Measurements from ENCODE around the gene CNTF. TPM values are rescaled to one million over a fixed set of nuclear protein-coding genes. Genes with fewer than 3 reads are reported as not detected.

CNTF gene
- total RNA-seq, 1 experiment from 2014 or later, result 5.2 TPM

- no peak overlapping the region for H3K27ac Mint-ChIP-seq (ENCODE audit: unreplicated experiment)
- TF ChIP-seq, protein P1, sequence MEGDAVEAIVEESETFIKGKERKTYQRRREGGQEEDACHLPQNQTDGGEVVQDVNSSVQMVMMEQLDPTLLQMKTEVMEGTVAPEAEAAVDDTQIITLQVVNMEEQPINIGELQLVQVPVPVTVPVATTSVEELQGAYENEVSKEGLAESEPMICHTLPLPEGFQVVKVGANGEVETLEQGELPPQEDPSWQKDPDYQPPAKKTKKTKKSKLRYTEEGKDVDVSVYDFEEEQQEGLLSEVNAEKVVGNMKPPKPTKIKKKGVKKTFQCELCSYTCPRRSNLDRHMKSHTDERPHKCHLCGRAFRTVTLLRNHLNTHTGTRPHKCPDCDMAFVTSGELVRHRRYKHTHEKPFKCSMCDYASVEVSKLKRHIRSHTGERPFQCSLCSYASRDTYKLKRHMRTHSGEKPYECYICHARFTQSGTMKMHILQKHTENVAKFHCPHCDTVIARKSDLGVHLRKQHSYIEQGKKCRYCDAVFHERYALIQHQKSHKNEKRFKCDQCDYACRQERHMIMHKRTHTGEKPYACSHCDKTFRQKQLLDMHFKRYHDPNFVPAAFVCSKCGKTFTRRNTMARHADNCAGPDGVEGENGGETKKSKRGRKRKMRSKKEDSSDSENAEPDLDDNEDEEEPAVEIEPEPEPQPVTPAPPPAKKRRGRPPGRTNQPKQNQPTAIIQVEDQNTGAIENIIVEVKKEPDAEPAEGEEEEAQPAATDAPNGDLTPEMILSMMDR (IDR thresholded peaks at IDR 0.05; ENCODE audit: unreplicated experiment), result no peak
- no peak for DNase-seq
- CTCF ChIA-PET, result no interaction called here
- H3K36me3 Mint-ChIP-seq (ENCODE audit: insufficient read depth, unreplicated experiment), result peaks cover 51% of the 10 kb centered on the region
- no TSS peak for BruUV-seq (replicated peaks)
- H3K9me3 Mint-ChIP-seq (ENCODE audit: low read depth, unreplicated experiment), result no peaks in the 10 kb centered on the region
- no peaks in the 10 kb centered on the region for H3K27me3 Mint-ChIP-seq (ENCODE audit: unreplicated experiment)
- no peaks in the 10 kb centered on the region for H3K4me1 Mint-ChIP-seq (ENCODE audit: low read depth, unreplicated experiment)
- H3K4me3 Mint-ChIP-seq (ENCODE audit: low read depth, unreplicated experiment), result no peak overlapping the region
- intact Hi-C loops (cut with micrococcal nuclease; ENCODE audit: unreplicated experiment), result no loop called here
Measured at GRCh38 chr11:58616594-58616993, 5.9 kb upstream of the CNTF start.

DNA sequence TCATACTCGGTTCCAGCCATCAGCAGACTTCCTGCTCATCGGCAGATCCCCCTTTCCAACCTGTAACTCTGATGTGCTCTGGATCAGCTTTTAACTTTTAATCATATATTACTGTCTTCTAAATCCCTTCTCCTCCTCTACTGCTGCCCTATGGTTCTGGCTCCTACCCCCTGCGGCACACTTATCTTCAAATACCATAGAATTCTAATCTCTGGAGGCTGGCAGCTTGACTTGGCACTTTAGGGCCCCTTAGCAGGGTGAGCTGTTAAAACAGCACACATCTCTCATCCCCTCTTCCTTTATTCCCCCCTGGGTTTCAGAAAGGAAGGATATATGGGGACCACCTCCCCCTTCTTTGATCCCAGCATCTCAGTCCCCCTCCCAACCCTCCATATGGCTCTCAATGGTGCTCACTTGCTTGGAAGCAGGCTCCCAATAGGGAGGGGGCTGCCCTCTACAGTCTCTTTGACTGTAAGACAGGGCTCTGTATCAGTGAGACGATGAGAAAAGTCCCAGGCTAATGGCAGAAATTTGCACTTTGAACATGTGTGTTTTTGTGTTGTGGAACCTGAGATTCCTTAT, 4.4 kb upstream of the CNTF start:
- CTCF ChIA-PET, result no interaction called here
- H3K27ac Mint-ChIP-seq (ENCODE audit: unreplicated experiment), result peak overlapping the region; percentile 22
- no peaks in the 10 kb centered on the region for H3K9me3 Mint-ChIP-seq (ENCODE audit: low read depth, unreplicated experiment)
- TF ChIP-seq, protein P1 (IDR thresholded peaks at IDR 0.05; ENCODE audit: unreplicated experiment), result no peak
- no TSS peak for BruUV-seq (replicated peaks)
- no peak for DNase-seq
- no peaks in the 10 kb centered on the region for H3K4me1 Mint-ChIP-seq (ENCODE audit: low read depth, unreplicated experiment)
- H3K27me3 Mint-ChIP-seq (ENCODE audit: unreplicated experiment), result no peaks in the 10 kb centered on the region
- peaks cover 60% of the 10 kb centered on the region for H3K36me3 Mint-ChIP-seq (ENCODE audit: insufficient read depth, unreplicated experiment)
- H3K4me3 Mint-ChIP-seq (ENCODE audit: low read depth, unreplicated experiment), result no peak overlapping the region
- intact Hi-C loops (cut with micrococcal nuclease; ENCODE audit: unreplicated experiment), result no loop called here

GRCh38 chr11:58621586-58622262, 741 bp upstream of the CNTF start:
- intact Hi-C loops (cut with micrococcal nuclease; ENCODE audit: unreplicated experiment), result no loop called here
- Mint-ChIP-seq H3K36me3 (ENCODE audit: insufficient read depth, unreplicated experiment) (peaks cover 58% of the 10 kb centered on the region), H3K27me3 (ENCODE audit: unreplicated experiment) (no peaks in the 10 kb centered on the region), H3K4me1 (ENCODE audit: low read depth, unreplicated experiment) (peaks cover 10% of the 10 kb centered on the region), H3K9me3 (ENCODE audit: low read depth, unreplicated experiment) (no peaks in the 10 kb centered on the region), H3K27ac (ENCODE audit: unreplicated experiment) (no peak overlapping the region), H3K4me3 (ENCODE audit: low read depth, unreplicated experiment) (no peak overlapping the region)
- no peak for DNase-seq
- TF ChIP-seq, protein P1 (IDR thresholded peaks at IDR 0.05; ENCODE audit: unreplicated experiment), result no peak
- CTCF ChIA-PET, result no interaction called here
- BruUV-seq (replicated peaks), result no TSS peak

DNA sequence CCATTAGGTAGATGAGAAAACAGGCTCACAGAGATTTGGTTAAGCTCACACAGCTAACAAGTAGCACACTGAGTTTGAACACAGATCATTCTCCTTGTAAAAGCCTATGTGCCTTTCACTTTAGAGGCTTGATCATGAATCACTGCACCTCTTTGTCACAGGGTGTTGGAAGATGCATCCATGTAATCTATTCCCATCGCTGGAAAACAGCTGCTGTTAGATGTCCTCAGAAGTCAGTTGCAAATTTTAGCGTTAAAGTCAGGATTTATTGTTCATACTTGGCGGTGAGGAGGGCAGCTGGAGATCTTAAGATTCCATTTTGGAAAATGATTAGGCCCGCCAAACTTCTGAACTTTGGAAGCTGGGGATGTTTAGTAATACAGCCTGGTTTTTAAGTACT, 2.6 kb downstream of the CNTF start:
- BruUV-seq (replicated peaks), result no TSS peak

More for the DNA sequence above, 2.6 kb downstream of the CNTF start:
- H3K4me1 Mint-ChIP-seq (ENCODE audit: low read depth, unreplicated experiment), result peaks cover 24% of the 10 kb centered on the region
- H3K27ac Mint-ChIP-seq (ENCODE audit: unreplicated experiment), result no peak overlapping the region
- DNase-seq, result no peak
- CTCF ChIA-PET, result no interaction called here
- TF ChIP-seq, protein P1 (IDR thresholded peaks at IDR 0.05; ENCODE audit: unreplicated experiment), result no peak
- no peaks in the 10 kb centered on the region for H3K9me3 Mint-ChIP-seq (ENCODE audit: low read depth, unreplicated experiment)
- H3K27me3 Mint-ChIP-seq (ENCODE audit: unreplicated experiment), result no peaks in the 10 kb centered on the region
- H3K36me3 Mint-ChIP-seq (ENCODE audit: insufficient read depth, unreplicated experiment), result peaks cover 38% of the 10 kb centered on the region
- intact Hi-C loops (cut with micrococcal nuclease; ENCODE audit: unreplicated experiment), result no loop called here
- no peak overlapping the region for H3K4me3 Mint-ChIP-seq (ENCODE audit: low read depth, unreplicated experiment)

Measured in Calu3 (cell line).